ENCODE results near the gene RHEB.

The RHEB gene

GRCh38 chr7:151503902-151504714 lies 15.6 kb downstream of the RHEB start:
- DNase-seq (ENCODE audit: low read depth in 2 of 2) = no peak

- no peak for DNase-seq (ENCODE audit: low read depth in 2 of 2)
These were observed 18.0 kb downstream of the RHEB start for GRCh38 chr7:151501676-151502075.

GRCh38 chr7:151498495-151498894 lies 21.2 kb downstream of the RHEB start:
- no peak for DNase-seq (ENCODE audit: low read depth in 2 of 2)

- DNase-seq (ENCODE audit: low read depth in 2 of 2) = no peak
These were observed 22.3 kb downstream of the RHEB start for GRCh38 chr7:151497306-151497871.

- no peak for DNase-seq (ENCODE audit: low read depth in 2 of 2)
These were observed 24.3 kb downstream of the RHEB start for GRCh38 chr7:151495360-151495759.

GRCh38 chr7:151494298-151495284 lies 25.1 kb downstream of the RHEB start:
- no peak for DNase-seq (ENCODE audit: low read depth in 2 of 2)

GRCh38 chr7:151493083-151493482 lies 26.6 kb downstream of the RHEB start:
- no peak for DNase-seq (ENCODE audit: low read depth in 2 of 2)

- no peak for DNase-seq (ENCODE audit: low read depth in 2 of 2)
These were observed 27.8 kb downstream of the RHEB start for GRCh38 chr7:151491859-151492258.

- no peak for DNase-seq (ENCODE audit: low read depth in 2 of 2)
These were observed 29.1 kb downstream of the RHEB start for GRCh38 chr7:151490456-151491105.

- DNase-seq (ENCODE audit: low read depth in 2 of 2) = no peak
These were observed 30.2 kb downstream of the RHEB start for GRCh38 chr7:151489498-151489897.

GRCh38 chr7:151488096-151488495 lies 31.6 kb downstream of the RHEB start:
- DNase-seq (ENCODE audit: low read depth in 2 of 2) = no peak

GRCh38 chr7:151487228-151487627 lies 32.5 kb downstream of the RHEB start:
- no peak for DNase-seq (ENCODE audit: low read depth in 2 of 2)

- DNase-seq (ENCODE audit: low read depth in 2 of 2) = no peak
These were observed 33.6 kb downstream of the RHEB start for GRCh38 chr7:151486074-151486473.

GRCh38 chr7:151484971-151485707 lies 34.6 kb downstream of the RHEB start:
- no peak for DNase-seq (ENCODE audit: low read depth in 2 of 2)

- no peak for DNase-seq (ENCODE audit: low read depth in 2 of 2)
These were observed 36.0 kb downstream of the RHEB start for GRCh38 chr7:151483711-151483983.

GRCh38 chr7:151482883-151483710 lies 36.6 kb downstream of the RHEB start:
- DNase-seq (ENCODE audit: low read depth in 2 of 2) = no peak

- no peak for DNase-seq (ENCODE audit: low read depth in 2 of 2)
These were observed 37.8 kb downstream of the RHEB start for GRCh38 chr7:151481650-151482505.

GRCh38 chr7:151477867-151478266 lies 41.8 kb downstream of the RHEB start:
- no peak for DNase-seq (ENCODE audit: low read depth in 2 of 2)

- no peak for DNase-seq (ENCODE audit: low read depth in 2 of 2)
These were observed 46.9 kb downstream of the RHEB start for GRCh38 chr7:151472644-151473380.
